ENCODE results near the gene LONP2. TPM values are rescaled to one million over a fixed set of nuclear protein-coding genes. Genes with fewer than 3 reads are reported as not detected.

LONP2 gene
- polyA plus RNA-seq, 1 donor from 2014 or later: 38.6 TPM

DNA sequence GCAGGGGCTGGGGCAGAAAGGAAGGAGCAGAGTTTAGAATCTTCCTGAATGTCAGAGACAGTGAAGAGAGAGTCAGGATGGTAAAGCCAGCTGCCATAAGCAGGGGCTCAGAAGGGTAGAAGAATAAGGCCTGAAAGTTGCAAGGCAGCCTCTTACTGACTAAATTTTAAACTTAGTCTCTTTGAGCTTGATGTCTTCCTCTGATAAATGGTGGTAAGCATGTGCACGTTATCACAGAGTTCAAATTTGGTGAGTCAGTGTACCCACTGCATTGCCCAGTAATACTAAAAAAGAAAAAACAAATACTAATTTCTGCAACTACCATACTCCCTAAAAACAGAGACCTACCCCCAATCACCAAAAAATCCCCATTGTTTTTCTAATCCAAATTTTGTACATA, 96.0 kb downstream of the LONP2 start:
- Histone ChIP-seq H3K4me3 (ENCODE audit: low read length) (no peak overlapping the region), H3K27ac (ENCODE audit: low read length) (no peak overlapping the region), H2AFZ (ENCODE audit: low read depth, low read length) (no peak overlapping the region), H3K27me3 (ENCODE audit: insufficient read depth, low read depth, low read length) (no peaks in the 10 kb centered on the region), H3K9ac (ENCODE audit: low read length) (no peak overlapping the region), H3K36me3 (ENCODE audit: insufficient read depth, low read length) (no peaks in the 10 kb centered on the region), H3K9me2 (ENCODE audit: insufficient read depth, low read length) (no peaks in the 10 kb centered on the region), H3K79me2 (replicated peaks; ENCODE audit: insufficient read depth, low read length) (no peaks in the 10 kb centered on the region), H3K9me3 (ENCODE audit: low read length) (no peaks in the 10 kb centered on the region), H3F3A (ENCODE audit: insufficient read depth, low read length, poor library complexity, severe bottlenecking) (no peaks in the 10 kb centered on the region), H3K4me2 (ENCODE audit: low read length) (no peak overlapping the region), H4K20me1 (ENCODE audit: insufficient read depth) (no peaks in the 10 kb centered on the region)
- TF ChIP-seq MXI1 (conservative IDR thresholded peaks at IDR 0.05; ENCODE audit: poor library complexity, severe bottlenecking) (no peak), EP300 (conservative IDR thresholded peaks at IDR 0.05; ENCODE audit: poor library complexity, severe bottlenecking) (no peak), RAD21 (conservative IDR thresholded peaks at IDR 0.05) (no peak), EZH2 (IDR thresholded peaks at IDR 0.05; ENCODE audit: borderline replicate concordance, insufficient read depth, low read length, poor library complexity, severe bottlenecking) (no peak), POLR2AphosphoS5 (IDR thresholded peaks at IDR 0.05) (no peak), TAF1 (IDR thresholded peaks at IDR 0.05; ENCODE audit: low read depth) (no peak), SMC3 (conservative IDR thresholded peaks at IDR 0.05; ENCODE audit: poor library complexity) (no peak)
- TF ChIP-seq, protein P1, sequence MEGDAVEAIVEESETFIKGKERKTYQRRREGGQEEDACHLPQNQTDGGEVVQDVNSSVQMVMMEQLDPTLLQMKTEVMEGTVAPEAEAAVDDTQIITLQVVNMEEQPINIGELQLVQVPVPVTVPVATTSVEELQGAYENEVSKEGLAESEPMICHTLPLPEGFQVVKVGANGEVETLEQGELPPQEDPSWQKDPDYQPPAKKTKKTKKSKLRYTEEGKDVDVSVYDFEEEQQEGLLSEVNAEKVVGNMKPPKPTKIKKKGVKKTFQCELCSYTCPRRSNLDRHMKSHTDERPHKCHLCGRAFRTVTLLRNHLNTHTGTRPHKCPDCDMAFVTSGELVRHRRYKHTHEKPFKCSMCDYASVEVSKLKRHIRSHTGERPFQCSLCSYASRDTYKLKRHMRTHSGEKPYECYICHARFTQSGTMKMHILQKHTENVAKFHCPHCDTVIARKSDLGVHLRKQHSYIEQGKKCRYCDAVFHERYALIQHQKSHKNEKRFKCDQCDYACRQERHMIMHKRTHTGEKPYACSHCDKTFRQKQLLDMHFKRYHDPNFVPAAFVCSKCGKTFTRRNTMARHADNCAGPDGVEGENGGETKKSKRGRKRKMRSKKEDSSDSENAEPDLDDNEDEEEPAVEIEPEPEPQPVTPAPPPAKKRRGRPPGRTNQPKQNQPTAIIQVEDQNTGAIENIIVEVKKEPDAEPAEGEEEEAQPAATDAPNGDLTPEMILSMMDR (IDR thresholded peaks at IDR 0.05; ENCODE audit: poor library complexity, severe bottlenecking): no peak
- TF ChIP-seq, protein P2, sequence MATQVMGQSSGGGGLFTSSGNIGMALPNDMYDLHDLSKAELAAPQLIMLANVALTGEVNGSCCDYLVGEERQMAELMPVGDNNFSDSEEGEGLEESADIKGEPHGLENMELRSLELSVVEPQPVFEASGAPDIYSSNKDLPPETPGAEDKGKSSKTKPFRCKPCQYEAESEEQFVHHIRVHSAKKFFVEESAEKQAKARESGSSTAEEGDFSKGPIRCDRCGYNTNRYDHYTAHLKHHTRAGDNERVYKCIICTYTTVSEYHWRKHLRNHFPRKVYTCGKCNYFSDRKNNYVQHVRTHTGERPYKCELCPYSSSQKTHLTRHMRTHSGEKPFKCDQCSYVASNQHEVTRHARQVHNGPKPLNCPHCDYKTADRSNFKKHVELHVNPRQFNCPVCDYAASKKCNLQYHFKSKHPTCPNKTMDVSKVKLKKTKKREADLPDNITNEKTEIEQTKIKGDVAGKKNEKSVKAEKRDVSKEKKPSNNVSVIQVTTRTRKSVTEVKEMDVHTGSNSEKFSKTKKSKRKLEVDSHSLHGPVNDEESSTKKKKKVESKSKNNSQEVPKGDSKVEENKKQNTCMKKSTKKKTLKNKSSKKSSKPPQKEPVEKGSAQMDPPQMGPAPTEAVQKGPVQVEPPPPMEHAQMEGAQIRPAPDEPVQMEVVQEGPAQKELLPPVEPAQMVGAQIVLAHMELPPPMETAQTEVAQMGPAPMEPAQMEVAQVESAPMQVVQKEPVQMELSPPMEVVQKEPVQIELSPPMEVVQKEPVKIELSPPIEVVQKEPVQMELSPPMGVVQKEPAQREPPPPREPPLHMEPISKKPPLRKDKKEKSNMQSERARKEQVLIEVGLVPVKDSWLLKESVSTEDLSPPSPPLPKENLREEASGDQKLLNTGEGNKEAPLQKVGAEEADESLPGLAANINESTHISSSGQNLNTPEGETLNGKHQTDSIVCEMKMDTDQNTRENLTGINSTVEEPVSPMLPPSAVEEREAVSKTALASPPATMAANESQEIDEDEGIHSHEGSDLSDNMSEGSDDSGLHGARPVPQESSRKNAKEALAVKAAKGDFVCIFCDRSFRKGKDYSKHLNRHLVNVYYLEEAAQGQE (IDR thresholded peaks at IDR 0.05; ENCODE audit: borderline replicate concordance): no peak

DNA sequence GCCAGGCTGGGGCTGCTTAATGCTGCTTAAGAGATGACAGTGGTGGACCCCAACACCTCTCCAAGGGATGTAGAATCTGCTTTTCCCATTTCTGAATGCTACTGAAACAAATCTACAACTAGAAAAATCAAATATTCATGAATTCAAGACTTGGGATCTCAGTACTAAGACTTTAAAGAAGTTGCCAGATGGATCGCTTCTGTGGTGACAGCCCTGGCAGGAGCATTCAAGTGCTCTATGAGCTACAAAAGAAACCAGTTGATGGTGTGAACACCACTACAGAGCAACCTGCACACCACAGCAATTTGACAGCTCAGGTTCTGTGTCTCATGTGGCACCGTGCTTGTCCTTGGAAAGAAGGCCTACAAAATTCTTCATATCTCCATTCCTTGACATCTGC, 98.5 kb downstream of the LONP2 start:
- H3K27ac ChIP-seq (ENCODE audit: low read length): no peak overlapping the region
- no peaks in the 10 kb centered on the region for H3K36me3 ChIP-seq (ENCODE audit: insufficient read depth, low read length)
- H3K4me2 ChIP-seq (ENCODE audit: low read length): no peak overlapping the region
- no peak overlapping the region for H3K9ac ChIP-seq (ENCODE audit: low read length)
- H3K27me3 ChIP-seq (ENCODE audit: insufficient read depth, low read depth, low read length): no peaks in the 10 kb centered on the region
- no peak overlapping the region for H2AFZ ChIP-seq (ENCODE audit: low read depth, low read length)
- no peak for TF ChIP-seq TAF1 (IDR thresholded peaks at IDR 0.05; ENCODE audit: low read depth)
- TF ChIP-seq RAD21 (conservative IDR thresholded peaks at IDR 0.05): no peak
- TF ChIP-seq EP300 (conservative IDR thresholded peaks at IDR 0.05; ENCODE audit: poor library complexity, severe bottlenecking): no peak
- no peak for TF ChIP-seq POLR2AphosphoS5 (IDR thresholded peaks at IDR 0.05)
- no peak for TF ChIP-seq EZH2 (IDR thresholded peaks at IDR 0.05; ENCODE audit: borderline replicate concordance, insufficient read depth, low read length, poor library complexity, severe bottlenecking)
- TF ChIP-seq SMC3 (conservative IDR thresholded peaks at IDR 0.05; ENCODE audit: poor library complexity): no peak
- TF ChIP-seq, protein P1 (IDR thresholded peaks at IDR 0.05; ENCODE audit: poor library complexity, severe bottlenecking): no peak
- TF ChIP-seq, protein P2 (IDR thresholded peaks at IDR 0.05; ENCODE audit: borderline replicate concordance): no peak
- no peak for TF ChIP-seq MXI1 (conservative IDR thresholded peaks at IDR 0.05; ENCODE audit: poor library complexity, severe bottlenecking)
- H3K4me3 ChIP-seq (ENCODE audit: low read length): no peak overlapping the region
- no peaks in the 10 kb centered on the region for H3F3A ChIP-seq (ENCODE audit: insufficient read depth, low read length, poor library complexity, severe bottlenecking)
- no peaks in the 10 kb centered on the region for H4K20me1 ChIP-seq (ENCODE audit: insufficient read depth)
- H3K9me2 ChIP-seq (ENCODE audit: insufficient read depth, low read length): no peaks in the 10 kb centered on the region
- H3K9me3 ChIP-seq (ENCODE audit: low read length): no peaks in the 10 kb centered on the region
- no peaks in the 10 kb centered on the region for H3K79me2 ChIP-seq (replicated peaks; ENCODE audit: insufficient read depth, low read length)

All from neural cell (in vitro differentiated cells).